ENCODE data around the gene DLGAP4. TPM values are rescaled to one million over a fixed set of nuclear protein-coding genes. Genes with fewer than 3 reads are reported as not detected.

The DLGAP4 gene
- total and polyA plus RNA-seq, 2 of the 8 experiments (the other 6 are each of a cell fraction or from before 2014, with no cell fraction given) = 41.2 to 57.2 TPM

DNA sequence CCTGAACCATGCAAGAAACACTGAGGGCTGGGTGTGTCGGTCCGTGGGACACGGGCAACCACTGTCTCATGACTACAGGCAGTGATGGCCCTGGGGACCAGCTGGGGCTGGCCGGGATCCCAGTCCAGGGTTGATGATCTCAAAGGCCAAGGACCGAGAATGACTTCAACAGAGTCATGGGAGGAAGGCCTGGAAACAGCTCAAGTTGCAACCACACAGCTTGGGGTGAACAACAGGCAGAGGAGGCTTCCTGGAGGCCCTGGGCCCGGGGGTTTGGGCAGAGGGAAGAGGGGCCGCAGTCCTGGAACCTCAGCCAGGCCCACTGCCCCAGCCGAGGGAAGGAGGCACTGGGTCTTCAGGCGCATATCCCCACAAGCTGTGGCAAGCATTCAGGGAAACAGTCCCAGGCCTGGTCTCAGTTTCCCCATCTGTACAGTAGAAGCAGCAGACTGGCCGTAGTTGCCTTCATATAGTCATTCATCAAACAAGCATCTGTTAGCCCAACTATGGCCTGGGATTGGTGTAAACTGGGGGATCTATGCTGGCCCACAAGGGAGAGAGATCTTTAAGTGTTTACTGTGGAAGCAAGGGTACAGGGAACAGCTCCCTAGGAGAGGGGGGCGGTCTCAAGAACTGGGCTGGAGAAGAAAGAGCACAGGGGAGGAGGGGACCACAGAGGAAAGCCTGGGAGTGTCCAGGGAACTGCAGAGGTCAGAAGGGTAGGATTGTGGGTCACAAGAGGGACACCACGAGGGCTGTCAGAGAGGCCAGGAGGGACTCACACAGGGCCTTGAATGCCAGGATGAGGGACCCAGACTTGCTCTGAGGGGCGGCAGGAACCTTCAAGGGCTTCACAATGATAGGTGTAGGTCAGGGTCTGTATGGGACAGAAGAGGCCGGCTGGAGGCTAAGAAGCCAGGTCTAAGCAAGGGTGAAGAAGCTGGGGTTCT lies 237.3 kb downstream of the DLGAP4 start (continued):
- TF ChIP-seq RFX5 (IDR thresholded peaks at IDR 0.05; ENCODE audit: borderline replicate concordance, low read depth, low read length) = no peak

Measured in H1 (cell line).